Measurements from ENCODE around the gene TAGLN3.

Gene TAGLN3

DNA sequence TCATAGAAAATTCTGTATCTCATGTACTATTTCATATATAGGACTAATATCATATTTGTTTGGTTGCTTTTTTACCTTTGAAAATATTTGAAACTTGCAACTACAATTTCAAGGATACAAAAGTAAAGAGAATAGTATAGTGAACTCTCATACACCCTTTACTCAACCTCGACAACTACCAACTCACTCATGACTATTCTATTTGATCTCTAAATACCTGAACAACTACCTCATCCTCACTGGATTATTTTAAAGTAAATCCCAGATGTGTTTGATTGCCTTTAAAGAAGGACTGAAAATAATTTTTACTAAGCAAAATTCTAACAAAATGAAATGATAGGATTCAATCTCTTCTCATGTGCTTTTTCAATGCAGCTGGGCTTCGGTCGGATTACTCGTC lies 47.9 kb downstream of the TAGLN3 start:
- no peak for DNase-seq (ENCODE audit: low spot score)

GRCh38 chr3:112047264-112047663 lies 48.5 kb downstream of the TAGLN3 start:
- no peak overlapping the region for H3K14ac ChIP-seq (ENCODE audit: low read length)
- no peak overlapping the region for H4K8ac ChIP-seq (ENCODE audit: low read depth, low read length)
- DNase-seq (ENCODE audit: low spot score), result no peak
- no peak overlapping the region for H3K4me2 ChIP-seq (ENCODE audit: insufficient read depth, low read length, poor library complexity, severe bottlenecking)
- no peak overlapping the region for H4K91ac ChIP-seq (ENCODE audit: low read depth, low read length, poor library complexity)
- H2BK120ac ChIP-seq (ENCODE audit: low read depth, low read length), result no peak overlapping the region
- peaks cover 4 to 12% of the 10 kb centered on the region in 2 donors for H3K4me1 ChIP-seq (ENCODE audit: control insufficient read depth in 2 of 2, insufficient read depth in 1 of 2, low read depth in 1 of 2, low read length in 2 of 2)
- no peak overlapping the region for H3K23ac ChIP-seq (ENCODE audit: low read depth, low read length, poor library complexity)
- H3K18ac ChIP-seq (ENCODE audit: low read length), result no peak overlapping the region
- no peaks in the 10 kb centered on the region for H3K27me3 ChIP-seq (ENCODE audit: control insufficient read depth in 3 of 3, insufficient read depth in 3 of 3, low read depth in 1 of 3, low read length in 3 of 3)
- H3K4me3 ChIP-seq (ENCODE audit: low read length in 2 of 2), result no peak overlapping the region
- H2BK12ac ChIP-seq (ENCODE audit: low read length), result no peak overlapping the region
- no peak overlapping the region for H3K27ac ChIP-seq (replicated peaks; ENCODE audit: low read length)
- H3K36me3 ChIP-seq (replicated peaks in 1 of 2; ENCODE audit: control insufficient read depth in 2 of 2, insufficient read depth in 2 of 2, low read length in 2 of 2), result no peaks in the 10 kb centered on the region
- no peak overlapping the region for H2BK15ac ChIP-seq (ENCODE audit: low read length)
- peaks cover 0 to 1% of the 10 kb centered on the region in 2 donors for H3K9me3 ChIP-seq (replicated peaks in 1 of 2; ENCODE audit: control insufficient read depth in 2 of 2, insufficient read depth in 1 of 2, low read depth in 1 of 2, low read length in 2 of 2)
- no CpG with 5 or more reads among the region's 1 CpG for WGBS, 2 donors (ENCODE audit: extremely low coverage in 2 of 2, insufficient read length in 2 of 2, insufficient replicate concordance in 1 of 2)
- H2BK5ac ChIP-seq (ENCODE audit: low read length), result no peak overlapping the region
- no peaks in the 10 kb centered on the region for H3K79me1 ChIP-seq (ENCODE audit: low read depth, low read length)
- no peak overlapping the region for H2AK5ac ChIP-seq (ENCODE audit: low read depth, low read length)
- H2AFZ ChIP-seq (ENCODE audit: low read length), result peak overlapping the region; percentile 5
- H3K4ac ChIP-seq (ENCODE audit: low read length), result no peak overlapping the region
- no peak overlapping the region for H3K9ac ChIP-seq (ENCODE audit: low read depth, low read length, poor library complexity)

More for the DNA sequence above, 47.9 kb downstream of the TAGLN3 start:
- Histone ChIP-seq H3K9ac (ENCODE audit: low read depth, low read length, poor library complexity) (no peak overlapping the region), H3K18ac (ENCODE audit: low read length) (no peak overlapping the region), H4K91ac (ENCODE audit: low read depth, low read length, poor library complexity) (no peak overlapping the region), H3K36me3 (replicated peaks in 1 of 2; ENCODE audit: control insufficient read depth in 2 of 2, insufficient read depth in 2 of 2, low read length in 2 of 2) (no peaks in the 10 kb centered on the region), H2AK5ac (ENCODE audit: low read depth, low read length) (no peak overlapping the region), H3K4me2 (ENCODE audit: insufficient read depth, low read length, poor library complexity, severe bottlenecking) (no peak overlapping the region), H3K27me3 (ENCODE audit: control insufficient read depth in 3 of 3, insufficient read depth in 3 of 3, low read depth in 1 of 3, low read length in 3 of 3) (no peaks in the 10 kb centered on the region), H2AFZ (ENCODE audit: low read length) (no peak overlapping the region), H3K27ac (replicated peaks; ENCODE audit: low read length) (no peak overlapping the region), H3K9me3 (replicated peaks in 1 of 2; ENCODE audit: control insufficient read depth in 2 of 2, insufficient read depth in 1 of 2, low read depth in 1 of 2, low read length in 2 of 2) (peaks cover 0 to 1% of the 10 kb centered on the region in 2 donors), H4K8ac (ENCODE audit: low read depth, low read length) (no peak overlapping the region), H3K4me1 (ENCODE audit: control insufficient read depth in 2 of 2, insufficient read depth in 1 of 2, low read depth in 1 of 2, low read length in 2 of 2) (peaks cover 4 to 18% of the 10 kb centered on the region in 2 donors), H2BK12ac (ENCODE audit: low read length) (no peak overlapping the region), H3K4me3 (ENCODE audit: low read length in 2 of 2) (no peak overlapping the region), H2BK15ac (ENCODE audit: low read length) (no peak overlapping the region), H2BK120ac (ENCODE audit: low read depth, low read length) (no peak overlapping the region), H3K14ac (ENCODE audit: low read length) (no peak overlapping the region), H3K79me1 (ENCODE audit: low read depth, low read length) (no peaks in the 10 kb centered on the region), H2BK5ac (ENCODE audit: low read length) (no peak overlapping the region), H3K4ac (ENCODE audit: low read length) (no peak overlapping the region), H3K23ac (ENCODE audit: low read depth, low read length, poor library complexity) (no peak overlapping the region)
- WGBS, 2 donors (ENCODE audit: extremely low coverage in 2 of 2, insufficient read length in 2 of 2, insufficient replicate concordance in 1 of 2), result 100% methylated on average over 1 of the region's 4 CpGs; no CpG with 5 or more reads in 1 of the 2 donors

GRCh38 chr3:112048911-112049310 lies 50.2 kb downstream of the TAGLN3 start:
- H3K27me3 ChIP-seq (ENCODE audit: control insufficient read depth in 3 of 3, insufficient read depth in 3 of 3, low read depth in 1 of 3, low read length in 3 of 3), result no peaks in the 10 kb centered on the region
- H3K4me3 ChIP-seq (ENCODE audit: low read length in 2 of 2), result no peak overlapping the region
- no peak overlapping the region for H3K9ac ChIP-seq (ENCODE audit: low read depth, low read length, poor library complexity)
- peaks cover 4 to 7% of the 10 kb centered on the region in 2 donors for H3K4me1 ChIP-seq (ENCODE audit: control insufficient read depth in 2 of 2, insufficient read depth in 1 of 2, low read depth in 1 of 2, low read length in 2 of 2)
- no peaks in the 10 kb centered on the region for H3K79me1 ChIP-seq (ENCODE audit: low read depth, low read length)
- no peak overlapping the region for H4K8ac ChIP-seq (ENCODE audit: low read depth, low read length)
- no peak overlapping the region for H3K4ac ChIP-seq (ENCODE audit: low read length)
- no peak overlapping the region for H2AFZ ChIP-seq (ENCODE audit: low read length)
- no peak overlapping the region for H2BK15ac ChIP-seq (ENCODE audit: low read length)
- H2BK5ac ChIP-seq (ENCODE audit: low read length), result no peak overlapping the region
- H2BK120ac ChIP-seq (ENCODE audit: low read depth, low read length), result no peak overlapping the region
- no peak overlapping the region for H3K18ac ChIP-seq (ENCODE audit: low read length)
- DNase-seq (ENCODE audit: low spot score), result peak; percentile 24
- H3K23ac ChIP-seq (ENCODE audit: low read depth, low read length, poor library complexity), result no peak overlapping the region
- H3K9me3 ChIP-seq (replicated peaks in 1 of 2; ENCODE audit: control insufficient read depth in 2 of 2, insufficient read depth in 1 of 2, low read depth in 1 of 2, low read length in 2 of 2), result peaks cover 0 to 1% of the 10 kb centered on the region in 2 donors
- no peak overlapping the region for H4K91ac ChIP-seq (ENCODE audit: low read depth, low read length, poor library complexity)
- no peaks in the 10 kb centered on the region for H3K36me3 ChIP-seq (replicated peaks in 1 of 2; ENCODE audit: control insufficient read depth in 2 of 2, insufficient read depth in 2 of 2, low read length in 2 of 2)
- H2AK5ac ChIP-seq (ENCODE audit: low read depth, low read length), result no peak overlapping the region
- no peak overlapping the region for H3K4me2 ChIP-seq (ENCODE audit: insufficient read depth, low read length, poor library complexity, severe bottlenecking)
- no peak overlapping the region for H3K14ac ChIP-seq (ENCODE audit: low read length)
- H2BK12ac ChIP-seq (ENCODE audit: low read length), result no peak overlapping the region
- H3K27ac ChIP-seq (replicated peaks; ENCODE audit: low read length), result no peak overlapping the region
- WGBS, 2 donors (ENCODE audit: extremely low coverage in 2 of 2, insufficient read length in 2 of 2, insufficient replicate concordance in 1 of 2), result no CpG with 5 or more reads among the region's 8 CpGs

DNA sequence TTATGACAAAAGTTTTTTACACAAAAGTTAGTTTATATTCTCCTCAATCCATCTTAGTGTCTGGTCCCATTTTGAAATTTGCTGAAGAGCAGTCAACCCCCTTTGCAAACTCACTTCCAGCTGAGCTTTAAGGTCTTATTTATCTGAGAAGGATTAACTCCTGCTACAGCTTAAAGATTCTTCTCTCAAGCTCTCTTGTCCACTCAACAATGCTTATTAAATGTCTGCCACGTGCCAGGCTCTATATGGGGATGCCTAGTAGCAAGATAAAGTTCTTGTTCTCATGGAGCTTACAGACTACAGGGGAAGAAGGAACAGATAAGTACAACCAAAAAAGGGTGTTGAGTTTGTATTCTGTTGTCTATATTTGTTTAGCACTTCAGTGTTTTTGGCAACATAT lies 54.5 kb downstream of the TAGLN3 start:
- Histone ChIP-seq H3K4me1 (ENCODE audit: control insufficient read depth in 2 of 2, insufficient read depth in 1 of 2, low read depth in 1 of 2, low read length in 2 of 2) (peaks cover 4 to 9% of the 10 kb centered on the region in 2 donors), H3K9me3 (replicated peaks in 1 of 2; ENCODE audit: control insufficient read depth in 2 of 2, insufficient read depth in 1 of 2, low read depth in 1 of 2, low read length in 2 of 2) (no peaks in the 10 kb centered on the region), H4K8ac (ENCODE audit: low read depth, low read length) (no peak overlapping the region), H2AK5ac (ENCODE audit: low read depth, low read length) (no peak overlapping the region), H3K4me3 (ENCODE audit: low read length in 2 of 2) (no peak overlapping the region), H3K23ac (ENCODE audit: low read depth, low read length, poor library complexity) (no peak overlapping the region), H2BK5ac (ENCODE audit: low read length) (no peak overlapping the region), H3K27ac (replicated peaks; ENCODE audit: low read length) (no peak overlapping the region), H3K79me1 (ENCODE audit: low read depth, low read length) (no peaks in the 10 kb centered on the region), H3K14ac (ENCODE audit: low read length) (no peak overlapping the region), H2AFZ (ENCODE audit: low read length) (peak overlapping the region; percentile 30), H3K27me3 (ENCODE audit: control insufficient read depth in 3 of 3, insufficient read depth in 3 of 3, low read depth in 1 of 3, low read length in 3 of 3) (no peaks in the 10 kb centered on the region), H3K18ac (ENCODE audit: low read length) (no peak overlapping the region), H3K4ac (ENCODE audit: low read length) (no peak overlapping the region), H2BK12ac (ENCODE audit: low read length) (no peak overlapping the region), H2BK15ac (ENCODE audit: low read length) (no peak overlapping the region), H3K36me3 (replicated peaks in 1 of 2; ENCODE audit: control insufficient read depth in 2 of 2, insufficient read depth in 2 of 2, low read length in 2 of 2) (no peaks in the 10 kb centered on the region), H2BK120ac (ENCODE audit: low read depth, low read length) (no peak overlapping the region), H3K4me2 (ENCODE audit: insufficient read depth, low read length, poor library complexity, severe bottlenecking) (no peak overlapping the region), H3K9ac (ENCODE audit: low read depth, low read length, poor library complexity) (no peak overlapping the region), H4K91ac (ENCODE audit: low read depth, low read length, poor library complexity) (no peak overlapping the region)
- no CpG with 5 or more reads among the region's 1 CpG for whole genome bisulfite sequencing, 2 donors (ENCODE audit: extremely low coverage in 2 of 2, insufficient read length in 2 of 2, insufficient replicate concordance in 1 of 2)
- DNase-seq (ENCODE audit: low spot score), result no peak
